Activated T-helper 1 cell treated with Interleukin-2 at 50 U/mL for 16 hours (primary cell): ENCODE results near the gene SNRNP200.
"Not testable (repeated sequence)": the region's sequence is repeated elsewhere in the genome, so short reads cannot be mapped to it uniquely, and the experiment has no call there.

Experiments
- DNase-seq: peaks from one replicate; pipeline ENCODE4 v3.0.0-alpha.2; 2020; ENCODE audit warnings: low read depth

The SNRNP200 gene

DNA sequence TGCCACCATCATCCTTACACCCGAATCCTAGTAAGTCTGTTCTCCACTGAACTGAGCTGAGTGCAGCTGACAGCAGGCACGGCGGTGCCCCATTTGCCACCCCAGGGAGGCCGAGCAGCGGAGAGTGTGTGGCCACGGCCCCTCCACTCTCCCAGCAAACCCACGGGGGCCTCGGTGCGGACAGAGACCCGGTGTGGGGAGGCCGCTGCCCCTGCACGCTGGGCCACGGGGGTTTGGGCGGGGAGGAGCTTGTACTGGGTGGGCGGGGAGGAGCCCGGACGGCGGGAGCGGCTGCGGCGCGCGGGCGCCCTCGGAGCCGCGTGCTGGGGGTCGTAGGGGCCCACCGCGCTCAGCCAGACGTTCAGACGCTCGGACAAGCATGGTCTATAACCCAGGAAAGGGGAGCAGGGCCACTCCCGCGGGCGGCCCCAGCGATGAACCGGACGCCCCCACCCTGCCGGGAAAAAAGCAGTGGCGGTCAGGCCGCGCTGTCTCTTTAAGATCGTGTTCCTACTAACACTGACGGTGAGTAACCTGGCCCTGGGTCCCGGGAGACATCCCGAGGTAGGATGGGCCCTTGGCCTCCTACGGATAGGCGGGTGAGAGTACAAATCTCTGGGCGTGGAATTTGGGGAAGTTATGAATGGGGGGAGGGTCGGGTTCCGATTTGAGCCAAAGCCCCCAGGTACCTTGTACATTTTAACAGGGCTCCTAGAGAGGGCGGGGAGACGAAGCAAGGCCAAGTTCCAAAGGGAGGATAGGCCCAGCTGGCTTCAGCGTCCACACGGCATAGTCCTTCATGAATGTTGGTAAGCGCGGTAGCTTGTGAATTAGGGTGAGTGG is 19.9 kb upstream of the SNRNP200 start, which contains the start of gene ITPRIPL1:
TSS of gene ITPRIPL1 (plus strand) at position 277 of the 843 bp plus-strand sequence. CDS start at position 800, 523 bp downstream.
- no peak for DNase-seq

DNA sequence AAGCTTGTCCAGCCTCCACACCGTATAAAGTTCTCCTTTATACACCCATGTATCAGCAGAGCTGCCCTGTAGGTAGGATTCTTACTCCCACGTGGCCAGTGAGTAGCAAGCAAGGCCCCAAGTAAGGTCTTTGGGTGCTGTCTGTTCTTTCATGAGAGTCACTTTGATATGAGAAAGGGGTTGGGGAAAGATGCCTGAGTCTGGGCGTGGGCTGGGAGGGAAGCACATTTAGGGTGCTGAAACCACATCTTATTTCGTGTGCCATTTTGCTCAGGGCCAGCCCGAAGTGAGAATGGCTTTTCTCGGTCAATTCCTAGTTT is 19.3 kb upstream of the SNRNP200 start:
- no peak for DNase-seq

DNA sequence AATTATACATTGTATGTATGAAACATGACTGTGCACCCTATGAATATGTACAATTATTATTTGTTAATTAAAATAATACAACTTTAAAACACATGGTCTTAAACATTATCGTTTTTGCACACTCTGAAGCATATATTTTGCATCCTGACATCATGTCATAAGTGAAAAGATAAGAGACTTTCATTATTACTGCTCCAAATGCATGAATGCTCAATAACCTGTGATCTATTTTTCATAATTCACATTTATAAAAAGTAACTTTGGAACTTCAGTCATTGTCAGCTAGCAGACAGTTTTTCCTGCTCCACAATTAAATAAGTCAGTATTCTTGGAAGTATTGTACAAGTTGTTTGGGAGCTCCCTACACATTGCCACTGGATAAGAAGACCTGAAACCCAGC is 18.5 kb upstream of the SNRNP200 start:
- DNase-seq, result no peak

DNA sequence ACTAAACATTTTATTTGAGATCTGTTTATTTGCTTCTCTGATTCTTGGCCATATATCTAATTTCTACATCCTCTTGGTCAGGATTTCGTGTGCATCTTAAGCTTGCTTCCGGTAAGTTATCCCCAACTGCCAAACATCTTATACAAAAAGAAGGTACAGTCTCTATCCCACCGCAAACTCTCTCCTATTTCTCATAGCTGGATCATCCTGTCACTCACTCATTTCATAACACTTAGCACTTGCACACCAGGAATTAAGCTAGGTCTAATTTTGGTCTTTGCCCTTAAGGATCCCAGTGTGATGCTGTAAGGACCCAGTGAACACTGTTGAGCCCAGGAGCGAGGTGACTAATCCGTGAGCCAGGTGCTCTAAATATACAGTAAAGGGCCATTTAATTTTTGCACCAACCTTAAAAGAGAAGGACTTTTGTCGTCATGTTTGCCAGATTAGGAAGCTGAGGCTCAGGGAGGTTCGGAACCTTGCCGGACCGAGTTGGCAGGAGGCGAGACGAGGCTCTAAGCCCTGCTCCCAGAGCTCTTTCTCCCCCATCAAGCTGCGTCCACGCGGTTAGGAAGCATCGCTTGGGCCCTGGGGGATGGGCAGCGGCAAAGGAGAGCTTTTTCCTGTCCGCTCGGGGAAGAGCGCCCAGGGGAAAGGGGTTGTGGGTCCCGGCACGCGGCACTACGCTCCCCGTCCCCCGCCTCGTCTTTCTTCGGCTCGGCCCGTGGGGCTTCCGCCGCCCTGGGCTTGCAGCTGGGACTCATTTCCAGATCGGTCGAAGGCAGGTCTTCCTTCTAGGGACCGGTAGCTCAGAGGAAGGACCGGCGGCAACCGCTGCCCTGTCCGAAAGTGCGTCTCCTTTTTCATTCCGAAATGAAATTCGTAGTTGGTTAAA is 15.6 kb upstream of the SNRNP200 start:
- DNase-seq, result no peak

DNA sequence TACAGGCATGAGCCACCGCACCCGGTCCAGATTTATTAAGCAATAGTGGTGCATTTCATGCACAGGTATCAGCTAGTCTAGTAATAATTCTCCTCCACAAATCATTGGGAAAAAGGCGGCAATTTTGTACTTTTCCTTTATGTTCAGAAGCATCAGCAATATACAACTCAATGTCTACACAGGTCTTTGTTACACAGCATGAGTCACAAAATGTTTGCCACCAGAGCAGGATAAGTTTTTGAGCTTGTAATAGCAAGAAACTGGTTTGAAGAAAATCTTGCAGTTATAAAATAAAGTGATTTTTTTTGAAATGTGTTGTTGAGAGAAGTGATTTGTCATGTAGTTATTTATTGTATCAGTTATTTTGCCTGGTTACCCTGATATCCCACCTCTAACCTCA is 15.0 kb upstream of the SNRNP200 start:
- DNase-seq, result no peak

DNA sequence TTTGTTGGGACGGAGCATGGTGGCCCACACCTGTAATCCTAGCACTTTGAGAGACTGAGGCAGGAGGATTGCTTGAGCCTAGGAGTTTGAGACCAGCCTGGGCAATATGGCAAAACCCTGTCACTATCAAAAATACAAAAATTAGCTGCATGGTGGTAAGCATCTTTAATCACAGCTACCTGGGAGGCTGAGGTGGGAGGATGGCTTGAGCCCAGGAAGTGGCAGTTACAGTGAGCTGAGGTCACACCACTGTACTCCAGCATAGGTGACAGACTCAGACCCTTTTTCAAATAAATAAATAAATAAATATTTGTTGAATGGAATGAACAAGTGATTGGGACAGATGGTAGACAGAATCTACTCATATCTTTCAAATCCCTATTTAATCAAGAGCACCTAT is 14.1 kb upstream of the SNRNP200 start:
- DNase-seq, result no peak

DNA sequence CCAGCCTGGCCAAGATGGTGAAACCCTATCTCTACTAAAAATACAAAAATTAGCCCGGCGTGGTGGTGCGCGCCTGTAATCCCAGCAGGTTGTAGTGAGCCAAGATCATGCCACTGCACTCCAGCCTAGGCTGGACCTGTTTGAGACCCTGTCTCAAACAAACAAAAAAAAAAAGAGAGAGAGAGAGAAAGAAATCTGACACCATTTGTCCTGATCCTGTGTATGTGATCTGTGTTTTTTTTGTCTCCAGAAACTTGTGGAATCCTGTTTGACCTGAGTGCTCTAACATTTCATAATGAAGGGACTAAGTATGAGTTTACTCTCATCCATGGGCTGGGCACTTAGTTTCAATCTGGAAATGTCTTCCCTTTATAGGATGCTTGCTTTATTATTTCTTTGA is 13.4 kb upstream of the SNRNP200 start:
- no peak for DNase-seq

DNA sequence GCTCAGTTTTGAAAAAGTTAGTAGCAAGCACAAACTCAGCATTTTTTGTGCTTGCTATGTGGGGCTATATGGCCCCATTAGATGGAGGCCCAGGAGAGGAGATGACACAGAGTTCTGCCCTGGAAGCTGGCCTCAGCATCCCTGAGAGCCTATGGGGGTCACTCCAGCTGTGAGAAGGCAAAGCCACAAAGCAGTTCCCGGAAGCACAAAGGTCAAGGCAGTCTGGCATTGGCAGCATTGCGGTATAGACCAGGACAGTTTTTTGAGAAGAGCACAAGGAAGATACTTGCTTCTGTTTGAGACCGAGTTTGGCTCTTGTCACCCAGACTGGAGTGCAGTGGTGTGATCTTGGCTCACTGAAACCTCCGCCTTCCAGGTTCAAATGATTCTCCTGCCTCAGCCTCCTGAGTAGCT is 12.2 kb upstream of the SNRNP200 start:
- DNase-seq, result no peak

DNA sequence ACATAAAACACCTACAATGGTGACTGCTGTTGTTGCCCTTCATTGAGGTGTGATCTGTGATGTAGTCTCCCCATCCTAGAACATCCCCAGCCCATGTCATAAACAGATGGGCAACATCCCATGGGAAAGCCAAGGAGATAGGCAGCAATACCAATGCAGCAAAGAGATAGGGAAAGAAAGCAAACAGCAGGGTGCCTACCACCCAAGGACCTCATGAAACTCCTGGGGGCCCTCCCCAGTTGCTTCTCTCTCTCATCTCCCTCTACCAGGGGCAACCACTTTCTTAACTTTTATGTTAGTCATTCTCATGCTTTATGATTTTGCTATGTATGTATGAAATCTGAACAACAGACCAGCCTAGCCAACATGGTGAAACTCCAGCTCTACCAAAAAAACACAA is 11.7 kb upstream of the SNRNP200 start:
- no peak for DNase-seq

DNA sequence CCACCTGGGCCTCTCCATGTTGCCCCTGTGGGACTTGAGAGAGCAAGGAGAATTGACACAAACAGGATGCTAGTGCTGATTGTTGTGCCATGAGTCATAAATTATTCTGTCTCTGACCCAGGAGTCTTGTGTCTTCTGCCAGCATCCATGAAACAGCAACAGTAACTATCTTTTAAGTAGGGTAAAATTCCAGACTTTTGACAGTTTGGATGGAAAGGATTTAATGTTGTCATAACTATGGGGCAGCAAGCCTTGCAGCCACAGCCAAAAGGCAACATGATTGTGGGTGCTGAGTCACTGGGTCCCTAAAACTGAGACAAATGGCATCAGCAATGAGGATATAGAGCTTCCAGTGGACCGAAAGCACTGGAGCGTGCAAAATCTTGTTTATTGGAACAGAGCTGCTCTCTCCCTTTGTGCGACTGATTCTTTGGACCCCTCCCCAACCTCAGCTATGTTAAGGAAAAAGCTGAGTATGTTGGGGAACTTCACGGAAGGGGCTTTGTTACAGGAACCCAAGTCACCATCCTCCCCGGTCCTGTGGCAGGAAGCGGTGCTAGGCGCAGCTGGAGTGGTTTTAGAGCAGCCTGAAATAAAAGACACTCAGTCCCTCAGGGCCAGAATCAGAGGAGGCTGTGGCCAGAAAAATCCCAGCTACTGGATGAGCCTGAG is 10.2 kb upstream of the SNRNP200 start:
- DNase-seq, result no peak

DNA sequence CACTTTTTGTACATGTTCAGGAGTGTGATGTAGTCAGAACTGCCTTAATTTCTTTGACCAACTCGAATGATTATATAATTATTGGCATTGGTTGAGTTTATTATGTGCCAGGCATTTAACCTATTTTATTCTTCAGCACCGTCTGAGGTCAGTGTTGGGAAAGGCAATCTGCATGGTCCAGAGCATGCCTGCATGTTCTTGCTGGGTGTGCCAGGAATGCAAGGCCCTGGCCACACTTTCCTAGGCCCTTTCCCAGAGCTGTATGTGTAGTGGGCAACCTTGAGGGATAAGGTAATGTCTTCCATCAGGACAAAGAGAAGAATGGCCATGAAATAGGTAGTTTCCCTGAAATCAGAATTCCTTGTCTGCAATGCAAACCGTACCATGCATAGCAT is 9.7 kb upstream of the SNRNP200 start:
- DNase-seq, result no peak

DNA sequence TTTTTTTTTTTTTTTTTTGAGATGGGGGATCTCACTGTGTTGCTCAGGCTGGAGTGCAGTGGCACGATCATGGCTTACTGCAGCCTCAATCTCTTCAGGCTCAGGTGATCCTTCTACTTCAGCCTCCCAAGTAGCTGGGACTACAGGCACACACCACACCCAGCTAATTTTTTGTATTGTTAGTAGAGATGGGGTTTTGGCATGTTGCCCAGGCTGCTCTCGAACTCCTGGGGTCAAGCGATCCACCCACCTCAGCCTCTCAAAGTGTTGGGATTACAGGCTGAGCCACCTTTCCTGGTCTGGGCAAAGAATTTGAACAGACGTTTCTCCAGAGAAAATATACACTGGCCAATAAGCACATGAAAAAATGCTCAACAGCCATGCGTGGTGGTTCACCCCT is 2.9 kb upstream of the SNRNP200 start:
- DNase-seq, result no peak

DNA sequence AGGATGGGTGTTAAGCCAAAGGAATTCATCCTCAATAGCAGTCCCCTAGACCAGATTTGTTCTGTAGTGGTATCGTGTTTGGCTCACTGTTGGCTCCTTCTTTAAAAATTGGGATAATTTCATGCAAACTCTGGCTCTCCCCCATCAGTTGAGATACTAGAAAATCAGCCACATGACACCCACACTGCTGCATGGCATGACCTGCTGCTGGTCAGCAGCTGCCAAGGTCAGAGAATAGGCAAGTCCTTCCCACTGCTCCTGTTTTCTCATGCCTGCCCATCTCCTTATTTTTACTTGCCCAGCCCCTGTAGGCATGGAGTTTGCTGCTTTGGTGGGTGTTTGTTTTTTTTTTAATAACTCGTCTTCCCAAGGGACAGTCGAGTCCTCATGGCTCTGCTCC is 1.0 kb upstream of the SNRNP200 start:
- DNase-seq, result no peak

DNA sequence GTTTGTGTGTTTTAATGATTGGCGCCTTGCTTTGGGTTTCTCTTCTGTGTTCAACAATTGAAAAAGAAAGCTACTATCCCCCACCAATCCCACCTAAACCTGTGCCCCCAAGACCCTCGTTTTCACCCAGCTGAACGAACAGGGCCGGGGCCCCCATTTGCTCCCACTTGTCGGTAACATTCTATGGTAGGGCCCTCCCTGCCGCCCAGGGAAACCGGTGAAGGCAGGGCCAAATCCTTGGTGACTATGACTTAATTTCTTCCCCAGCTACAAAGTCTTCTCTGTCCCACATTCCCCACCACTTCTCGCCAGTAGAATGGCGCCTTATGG is 598 bp upstream of the SNRNP200 start:
- no peak for DNase-seq

DNA sequence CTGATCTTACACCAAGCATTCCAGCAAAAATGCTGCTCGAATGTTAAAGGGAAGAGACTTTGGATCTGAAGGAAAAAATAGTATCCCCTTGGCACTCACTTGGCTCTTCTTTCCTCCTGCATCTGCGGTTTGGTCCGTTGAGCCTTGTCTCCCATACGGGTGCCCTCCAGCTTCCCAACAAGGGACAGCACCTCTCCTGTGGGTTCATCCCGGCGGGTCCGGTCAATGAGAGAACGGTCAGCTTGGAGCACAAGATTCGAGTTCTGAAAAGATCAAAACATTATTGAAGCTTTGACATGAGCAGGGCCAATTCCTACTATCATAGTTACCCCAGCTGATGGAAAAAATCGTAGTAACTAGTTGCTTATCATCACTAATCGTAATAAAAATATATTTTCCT is 740 bp downstream of the SNRNP200 start:
- no peak for DNase-seq

DNA sequence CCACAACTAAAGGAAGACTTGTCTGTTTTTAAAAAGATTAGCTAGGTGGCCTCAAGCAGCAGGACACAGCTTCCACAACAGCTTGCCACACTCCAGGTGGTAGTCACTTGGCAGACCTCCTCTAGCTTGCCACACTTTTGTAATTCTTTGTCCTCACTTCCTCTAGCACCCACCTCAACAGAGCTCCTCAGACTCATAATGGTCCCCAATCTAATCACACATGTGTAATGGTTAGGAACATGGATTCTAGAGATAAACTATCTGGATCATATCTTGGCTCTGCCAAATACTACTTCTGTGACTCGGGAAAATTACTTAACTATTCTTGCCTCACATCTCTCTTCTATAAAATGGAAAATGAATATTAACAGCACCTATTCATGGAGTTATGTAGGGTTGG is 3.5 kb downstream of the SNRNP200 start:
- no peak for DNase-seq

DNA sequence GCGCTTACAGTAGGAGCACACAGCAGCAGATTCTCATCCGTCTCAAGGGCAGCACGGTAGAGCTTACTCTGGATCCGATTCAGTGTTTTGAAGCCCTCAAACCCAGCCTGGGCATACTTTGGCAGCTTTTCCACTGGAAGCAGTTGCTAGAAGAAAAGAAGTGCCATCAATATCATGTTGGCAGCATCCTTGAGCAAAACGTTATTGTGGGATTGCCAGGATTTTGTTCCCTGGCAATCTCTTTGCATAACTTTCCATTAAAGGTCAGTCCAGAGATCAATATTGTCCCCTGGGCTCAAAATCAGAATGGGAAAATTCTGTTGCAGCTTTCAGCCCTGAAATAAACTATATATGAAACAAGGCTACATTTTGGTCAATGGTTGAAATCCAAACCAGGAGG is 8.4 kb downstream of the SNRNP200 start:
- no peak for DNase-seq

DNA sequence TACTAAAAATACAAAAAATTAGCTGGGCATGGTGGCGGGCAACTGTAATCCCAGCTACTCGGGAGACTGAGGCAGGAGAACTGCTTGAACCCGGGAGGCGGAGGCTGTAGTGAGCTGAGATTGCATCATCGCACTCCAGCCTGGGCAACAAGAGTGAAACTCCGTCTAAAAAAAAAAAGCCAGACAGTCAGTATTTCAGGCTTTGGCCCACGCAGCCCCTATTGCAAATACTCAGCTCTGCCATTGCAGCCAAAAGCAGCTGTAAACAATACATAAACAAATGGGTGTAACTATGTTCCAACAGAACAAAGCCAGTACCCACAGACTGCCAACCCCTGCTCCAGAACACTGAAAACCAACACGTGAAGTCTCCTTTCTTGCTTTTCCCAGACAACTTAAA is 11.1 kb downstream of the SNRNP200 start:
- DNase-seq, result not testable (repeated sequence)

DNA sequence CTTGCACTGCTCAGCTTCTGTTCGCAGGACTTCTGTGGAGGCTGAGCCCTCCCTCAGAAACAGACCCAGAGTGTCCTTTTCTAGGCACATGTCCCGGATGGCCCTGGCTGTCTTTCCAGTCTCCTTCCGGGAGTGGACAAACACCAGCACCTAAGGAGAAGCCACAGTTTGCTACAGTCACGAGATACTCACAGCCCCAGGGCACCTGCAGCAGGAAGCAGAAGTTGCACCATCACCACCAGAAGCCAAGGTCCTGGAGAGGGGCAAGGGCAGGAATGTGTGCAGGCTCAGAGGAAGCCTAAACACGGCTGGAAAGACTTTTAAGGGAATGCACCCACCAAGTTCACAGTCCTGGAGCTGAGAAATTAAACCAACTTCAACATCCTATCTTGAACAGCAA is 13.6 kb downstream of the SNRNP200 start:
- no peak for DNase-seq

DNA sequence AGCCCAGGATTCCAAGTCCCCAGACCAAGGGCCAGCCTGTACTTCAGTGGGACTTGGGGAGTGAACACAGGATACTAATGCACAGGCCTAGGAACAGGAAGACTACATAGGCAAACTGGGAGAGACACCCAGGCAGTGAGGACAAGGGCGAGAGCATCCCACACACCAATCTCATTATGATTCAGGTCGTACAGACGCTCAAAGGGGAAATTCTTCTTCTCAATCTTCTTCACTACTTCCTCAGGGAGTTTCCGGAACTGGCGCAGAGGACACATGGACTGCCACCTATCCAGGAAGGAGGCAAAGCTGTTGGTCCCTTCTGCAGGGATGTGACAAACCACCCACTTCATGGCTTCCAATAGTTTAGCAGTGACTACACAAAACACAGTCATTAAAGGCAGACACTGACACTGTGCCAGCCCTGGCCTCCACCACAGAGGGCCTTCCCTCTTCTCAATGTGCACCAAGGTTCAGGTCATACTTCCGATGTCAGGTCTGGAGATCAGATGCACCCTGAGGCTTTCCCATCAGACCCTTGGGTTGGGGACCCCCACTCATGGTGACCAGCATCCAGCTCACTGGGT is 18.0 kb downstream of the SNRNP200 start:
- no peak for DNase-seq

DNA sequence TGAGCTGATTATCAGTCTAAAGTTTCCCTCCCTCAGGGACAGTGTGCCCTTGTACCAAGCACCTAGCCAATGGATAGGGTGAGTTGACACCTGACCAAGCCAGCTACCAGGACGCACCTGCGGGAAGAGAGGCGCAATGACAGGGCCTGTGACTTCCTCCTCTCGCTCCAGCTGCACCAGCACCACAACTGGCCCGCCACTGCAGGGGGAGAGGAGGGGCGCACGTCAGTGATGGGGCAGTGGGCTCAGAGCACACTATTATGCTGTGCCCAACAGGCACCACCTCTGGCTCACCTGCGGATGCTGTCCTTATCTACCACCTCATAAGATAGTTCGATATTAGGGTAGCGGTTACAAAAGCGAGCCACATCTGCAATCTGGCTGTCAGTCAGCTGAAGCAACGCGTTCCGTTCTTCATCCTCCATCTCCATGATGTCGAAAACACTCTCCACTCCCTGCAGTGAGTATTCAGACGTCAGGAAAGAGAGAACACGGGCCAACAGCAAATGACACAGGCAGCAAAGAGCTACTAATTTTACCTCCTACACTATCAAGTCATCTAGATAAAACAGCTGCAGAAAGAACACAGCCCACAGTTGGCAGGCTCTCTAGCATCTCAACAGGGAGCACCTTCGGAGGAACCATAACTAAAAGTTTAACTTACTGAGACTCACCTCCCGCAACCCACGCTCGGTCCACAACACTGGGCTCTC is 28.4 kb downstream of the SNRNP200 start:
- DNase-seq, result no peak
